HEK293T (cell line): ENCODE results near the gene NFIX.

Experiments
- CTCF ChIA-PET: fragments of 350-600 bp; formaldehyde crosslinking; extraction: SDS; loops from one replicate; lab custom pipeline; 2021; ENCODE audit warnings: antibody characterized with exemption, inconsistent platforms; lab: Yijun Ruan, JAX
- POLR2A ChIA-PET: fragments of 350-600 bp; formaldehyde crosslinking; extraction: SDS; loops from one replicate; lab custom pipeline; 2020; ENCODE audit warnings: antibody characterized with exemption, inconsistent platforms; lab: Yijun Ruan, JAX
- DNase-seq: peaks from one replicate; pipeline ENCODE4 v3.0.0; 2012; ENCODE audit warnings: mixed read lengths; ENCODE audit errors: extremely low spot score
- ARNT ChIP-seq: fragments of 450-650 bp; IDR thresholded peaks from 2 replicates; pipeline ENCODE4 v1.6.1; 2017; ENCODE audit warnings: mild to moderate bottlenecking
- BHLHE40 ChIP-seq: fragments of 450-650 bp; IDR thresholded peaks from 2 replicates; pipeline ENCODE4 v1.6.1; 2016; ENCODE audit warnings: mild to moderate bottlenecking, moderate library complexity, borderline replicate concordance
- CTBP1 ChIP-seq: fragments of 450-650 bp; IDR thresholded peaks from 2 replicates; pipeline ENCODE4 v1.6.1; 2016; ENCODE audit warnings: borderline replicate concordance
- ELF4 ChIP-seq: fragments of 450-650 bp; IDR thresholded peaks from 2 replicates; pipeline ENCODE4 v1.6.1; 2017; ENCODE audit warnings: antibody characterized with exemption
- FOXA1 ChIP-seq: fragments of 450-650 bp; IDR thresholded peaks from 2 replicates; pipeline ENCODE4 v1.6.1; 2016; ENCODE audit warnings: mild to moderate bottlenecking
- FOXK2 ChIP-seq: fragments of 450-650 bp; IDR thresholded peaks from 2 replicates; pipeline ENCODE4 v1.6.1; 2016; ENCODE audit warnings: mild to moderate bottlenecking
- FOXM1 ChIP-seq: fragments of 450-650 bp; IDR thresholded peaks from 2 replicates; pipeline ENCODE4 v1.6.1; 2017; ENCODE audit warnings: mild to moderate bottlenecking, borderline replicate concordance
- HDGF ChIP-seq: fragments of 450-650 bp; IDR thresholded peaks from 2 replicates; pipeline ENCODE4 v1.6.1; 2017; ENCODE audit warnings: antibody characterized with exemption, borderline replicate concordance
- L3MBTL2 ChIP-seq: fragments of 450-650 bp; conservative IDR thresholded peaks from 2 replicates; pipeline ENCODE4 v1.6.1; 2016; ENCODE audit warnings: mild to moderate bottlenecking
- LEF1 ChIP-seq: fragments of 450-650 bp; IDR thresholded peaks from 2 replicates; pipeline ENCODE4 v1.6.1; 2017; ENCODE audit warnings: mild to moderate bottlenecking, borderline replicate concordance
- NFRKB ChIP-seq: fragments of 450-650 bp; IDR thresholded peaks from 2 replicates; pipeline ENCODE4 v1.6.1; 2016; ENCODE audit warnings: mild to moderate bottlenecking, moderate library complexity
- SP1 ChIP-seq: fragments of 450-650 bp; IDR thresholded peaks from 2 replicates; pipeline ENCODE4 v1.6.1; 2017
- SUZ12 ChIP-seq: fragments of 450-650 bp; IDR thresholded peaks from 2 replicates; pipeline ENCODE4 v1.6.1; 2016; ENCODE audit warnings: mild to moderate bottlenecking
- TARDBP ChIP-seq: fragments of 450-650 bp; IDR thresholded peaks from 2 replicates; pipeline ENCODE4 v1.6.1; 2016
- ZNF384 ChIP-seq: fragments of 450-650 bp; IDR thresholded peaks from 2 replicates; pipeline ENCODE4 v1.6.1; 2016
- TF ChIP-seq, protein P1 (sequence below): fragments of 450-650 bp; IDR thresholded peaks from 2 replicates; pipeline ENCODE4 v1.6.1; 2016

The NFIX gene

DNA sequence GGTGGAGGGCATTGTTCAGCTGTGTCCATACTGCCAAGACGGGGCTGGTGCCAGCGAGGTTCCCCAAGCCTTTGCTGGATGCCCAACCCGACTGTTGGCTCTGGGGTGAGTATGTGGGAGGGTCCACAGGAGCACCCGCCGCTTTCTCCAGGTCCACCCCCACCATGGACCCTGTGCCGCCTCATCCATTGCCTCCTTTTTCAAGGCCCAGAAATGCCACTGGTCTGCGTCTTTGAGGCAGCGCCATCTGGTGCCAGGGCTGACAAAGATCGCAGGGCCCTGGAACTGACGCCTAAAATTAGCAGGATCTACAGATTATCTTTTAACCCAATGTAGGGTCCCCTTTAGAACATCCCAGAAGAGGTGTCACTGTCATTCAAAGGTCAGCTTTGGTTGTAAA lies 34.6 kb downstream of the NFIX start:
- TF ChIP-seq ZNF384 (no peak), FOXM1 (no peak)
- ChIA-PET POLR2A (interaction anchor here (0.8 kb wide), 1 partner anchor 23 kb away, joined by 3 read pairs; no protein-coding TSS in a partner anchor), CTCF (no interaction called here)
- DNase-seq = no peak

DNA sequence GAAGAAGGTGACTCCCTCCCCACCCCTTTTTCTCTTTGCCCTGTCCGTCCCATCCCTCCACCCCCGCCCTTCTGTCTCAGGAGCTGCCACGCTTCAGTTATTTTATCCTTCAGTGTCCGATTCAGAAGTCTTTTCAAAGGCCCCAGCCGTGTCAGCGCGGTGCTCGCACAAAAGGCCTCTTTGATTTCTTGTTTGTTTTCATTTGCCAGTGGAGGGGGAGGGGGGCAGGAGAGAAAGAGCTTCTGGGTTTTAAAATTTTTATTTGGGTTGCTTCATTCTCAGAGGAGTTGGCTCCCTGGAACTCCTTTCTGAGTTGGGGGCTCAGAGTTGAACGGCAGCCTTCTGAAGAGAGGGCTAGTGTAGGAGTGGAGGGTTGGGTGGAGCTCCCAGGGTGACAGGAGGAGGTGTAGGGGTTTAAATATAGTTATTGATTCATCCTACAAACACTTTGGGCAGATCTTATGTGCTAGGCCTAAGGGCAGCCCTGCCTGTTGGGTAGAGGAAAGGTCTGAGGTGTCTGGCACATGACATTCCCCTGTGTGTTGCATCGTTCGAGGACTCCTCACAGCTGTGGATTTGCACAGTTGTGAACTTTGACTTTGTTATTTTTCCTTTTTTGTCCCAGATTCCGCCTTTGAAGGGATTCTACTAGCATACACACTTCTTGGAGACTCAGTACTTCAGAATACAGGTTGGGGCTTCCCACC lies 36.8 kb downstream of the NFIX start:
- POLR2A ChIA-PET = interaction anchor here (0.8 to 1.4 kb wide), 3 partner anchors 24 to 31 kb away, joined by 3 read pairs; no protein-coding TSS in a partner anchor
- CTCF ChIA-PET = interaction anchor here (0.5 to 3.4 kb wide), 9 partner anchors 21 to 839 kb away, joined by 3 to 25 read pairs (median 3); no protein-coding TSS in a partner anchor
- no peak for DNase-seq

DNA sequence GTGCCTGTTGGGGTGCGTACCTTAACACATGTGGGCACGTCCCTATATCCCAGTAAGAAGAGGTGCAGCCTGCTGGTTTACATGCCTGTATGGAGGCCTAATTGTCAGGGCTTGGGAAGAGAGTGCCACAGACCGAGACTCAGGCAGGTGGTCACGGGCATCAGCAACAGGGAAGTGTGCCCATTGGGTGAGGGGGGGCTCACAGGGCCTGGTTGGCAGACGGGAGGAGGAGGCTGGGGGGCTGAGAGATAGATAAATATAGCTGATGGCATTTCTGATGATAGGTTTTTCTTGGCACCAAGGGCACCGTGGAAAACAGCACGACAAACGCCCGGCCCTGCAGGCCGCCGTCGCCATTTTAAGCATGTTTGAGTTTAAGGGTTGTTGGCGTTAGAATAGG lies 37.6 kb downstream of the NFIX start:
- no peak for DNase-seq
- ChIA-PET POLR2A (interaction anchor here (1.2 kb wide), 1 partner anchor 48 kb away, joined by 3 read pairs; no protein-coding TSS in a partner anchor), CTCF (interaction anchor here (0.8 to 3.4 kb wide), 12 partner anchors 9 to 61 kb away, joined by 3 to 25 read pairs (median 6); no protein-coding TSS in a partner anchor)
- no peak for TF ChIP-seq LEF1
- no peak for TF ChIP-seq ARNT

More for the DNA sequence above, 36.8 kb downstream of the NFIX start:
- no peak for TF ChIP-seq TARDBP
- TF ChIP-seq L3MBTL2 = peak; percentile 34; the same call in 1 of the 2 replicates

DNA sequence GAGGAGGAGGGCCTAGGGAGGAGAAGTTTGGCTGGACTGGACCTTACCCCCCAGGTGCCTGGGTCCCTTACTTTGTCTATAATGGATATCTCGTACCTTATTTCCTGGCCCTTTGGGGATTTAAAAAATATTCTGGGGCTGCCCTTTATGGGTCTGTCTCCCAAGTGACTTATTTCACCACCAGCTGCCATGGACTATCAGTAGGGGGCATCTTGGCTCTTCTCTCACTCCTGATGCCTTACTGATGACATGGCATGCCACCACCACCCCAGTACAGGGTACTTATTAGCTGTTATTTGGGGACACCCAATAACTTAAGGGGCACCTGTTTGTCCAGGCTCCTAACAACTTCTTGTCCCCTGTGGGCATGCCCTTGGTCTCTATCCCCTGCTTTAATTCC lies 38.0 kb downstream of the NFIX start:
- ChIA-PET CTCF (interaction anchor here (0.8 to 3.4 kb wide), 14 partner anchors 10 to 81 kb away, joined by 3 to 25 read pairs (median 8); no protein-coding TSS in a partner anchor), POLR2A (interaction anchor here (1.2 kb wide), 1 partner anchor 48 kb away, joined by 3 read pairs; no protein-coding TSS in a partner anchor)
- no peak for DNase-seq
- TF ChIP-seq SP1 (no peak), BHLHE40 (no peak)

DNA sequence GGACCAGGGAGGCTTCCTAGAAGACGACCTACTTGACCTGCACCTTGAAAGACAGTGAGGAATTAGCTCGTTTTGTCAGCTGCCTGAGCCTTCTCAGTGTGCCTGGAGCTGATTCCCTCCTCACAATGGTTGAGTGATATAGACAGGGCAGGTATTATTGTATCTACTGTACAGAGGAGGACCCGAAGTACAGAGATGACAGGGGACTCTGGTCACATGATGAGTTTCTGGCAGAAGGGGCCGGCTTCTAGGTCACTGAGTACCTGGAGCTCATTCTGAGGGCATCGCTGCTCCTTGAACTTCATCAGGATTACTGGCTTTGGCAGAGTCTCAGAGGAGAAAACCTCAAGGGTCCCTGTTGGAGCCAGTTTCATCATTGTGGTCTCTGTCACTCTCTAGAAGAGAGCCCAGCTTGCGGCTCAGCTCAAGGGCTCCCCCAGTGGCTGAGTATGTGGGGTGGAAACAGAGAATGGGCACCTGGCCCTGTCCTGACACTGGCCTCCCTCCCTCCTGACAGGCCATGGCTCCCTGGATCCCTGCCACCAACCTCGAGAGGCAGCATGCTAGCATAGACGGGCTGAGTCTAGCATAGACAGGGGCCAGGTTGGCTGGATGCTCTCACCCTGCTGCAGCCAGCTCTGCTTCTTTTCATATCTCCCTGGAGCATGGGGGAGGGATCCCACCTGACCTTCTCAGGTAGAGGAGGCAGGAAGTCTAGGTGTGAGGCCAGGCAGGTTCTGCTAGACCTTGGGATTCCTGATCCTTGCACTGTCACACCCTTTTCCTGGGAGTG lies 38.7 kb downstream of the NFIX start:
- peak; percentile 76 for DNase-seq
- ChIA-PET CTCF (interaction anchor here (0.5 to 3.4 kb wide), 19 partner anchors 9 to 492 kb away, joined by 3 to 25 read pairs (median 5); no protein-coding TSS in a partner anchor), POLR2A (interaction anchor here (0.6 to 1.2 kb wide), 5 partner anchors 18 to 118 kb away, joined by 3 to 4 read pairs (median 3); partner anchors contain the start of gene CALR)
- TF ChIP-seq, protein P1, sequence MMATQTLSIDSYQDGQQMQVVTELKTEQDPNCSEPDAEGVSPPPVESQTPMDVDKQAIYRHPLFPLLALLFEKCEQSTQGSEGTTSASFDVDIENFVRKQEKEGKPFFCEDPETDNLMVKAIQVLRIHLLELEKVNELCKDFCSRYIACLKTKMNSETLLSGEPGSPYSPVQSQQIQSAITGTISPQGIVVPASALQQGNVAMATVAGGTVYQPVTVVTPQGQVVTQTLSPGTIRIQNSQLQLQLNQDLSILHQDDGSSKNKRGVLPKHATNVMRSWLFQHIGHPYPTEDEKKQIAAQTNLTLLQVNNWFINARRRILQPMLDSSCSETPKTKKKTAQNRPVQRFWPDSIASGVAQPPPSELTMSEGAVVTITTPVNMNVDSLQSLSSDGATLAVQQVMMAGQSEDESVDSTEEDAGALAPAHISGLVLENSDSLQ = no peak; the same call in 1 of the 2 replicates
- TF ChIP-seq LEF1 (no peak), NFRKB (no peak), HDGF (no peak), ZNF384 (no peak), FOXK2 (no peak), CTBP1 (no peak), ELF4 (no peak), ARNT (no peak), SP1 (no peak), L3MBTL2 (no peak), FOXM1 (no peak), TARDBP (no peak)

DNA sequence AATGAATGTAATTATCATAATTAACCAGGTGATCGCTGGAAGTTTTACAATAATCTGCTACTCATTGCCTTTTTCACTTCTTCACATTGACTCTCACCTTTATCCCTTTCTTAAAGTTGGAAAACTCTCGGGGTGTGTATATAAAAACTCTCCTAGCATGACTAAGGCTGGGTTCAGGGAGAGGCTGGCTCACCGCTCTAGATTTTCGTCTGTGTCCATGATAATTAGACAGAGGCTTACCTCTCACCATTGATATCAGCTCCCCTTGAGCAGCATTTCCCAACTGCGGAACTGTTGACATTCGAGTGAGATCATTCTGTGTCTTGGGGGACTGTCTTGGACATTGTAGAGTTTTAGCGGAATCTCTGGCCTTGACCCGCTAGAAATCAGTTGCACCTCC lies 39.4 kb downstream of the NFIX start:
- TF ChIP-seq, protein P1 = no peak
- TF ChIP-seq SP1 = no peak
- DNase-seq = no peak
- CTCF ChIA-PET = interaction anchor here (1.5 to 3.2 kb wide), 5 partner anchors 9 to 52 kb away, joined by 3 to 25 read pairs (median 5); no protein-coding TSS in a partner anchor
- POLR2A ChIA-PET = interaction anchor here (1.0 to 1.2 kb wide), 2 partner anchors 27 to 118 kb away, joined by 3 to 4 read pairs; no protein-coding TSS in a partner anchor

DNA sequence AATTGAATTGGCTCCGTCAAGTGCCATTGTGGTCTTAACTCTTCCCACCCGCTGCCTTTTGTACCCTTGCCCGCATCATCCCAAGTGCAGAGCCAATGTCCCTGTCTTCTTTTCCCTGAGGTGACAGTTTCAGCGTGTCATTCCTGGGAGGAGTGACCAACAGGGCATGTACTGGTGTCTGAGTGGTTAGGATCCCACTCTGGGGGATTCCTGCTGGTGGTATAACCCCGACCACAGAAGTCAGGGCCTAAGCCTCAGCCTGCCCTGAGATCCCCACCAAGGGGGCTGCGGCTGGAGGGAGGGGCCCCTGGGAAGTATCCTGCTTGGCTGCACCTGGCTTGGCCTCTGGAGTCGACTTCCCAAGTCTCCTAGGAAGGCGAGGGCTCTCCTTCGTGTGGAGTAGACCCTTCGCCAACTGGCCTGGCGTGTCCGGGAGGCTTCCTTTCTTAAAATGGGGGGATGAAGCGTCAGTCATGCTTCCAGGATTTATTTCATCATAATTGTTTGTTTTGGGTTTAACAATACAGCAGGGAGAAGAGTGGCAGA lies 40.6 kb downstream of the NFIX start:
- no peak for DNase-seq
- CTCF ChIA-PET = no interaction called here
- POLR2A ChIA-PET = no interaction called here
- no peak for TF ChIP-seq NFRKB
- no peak for TF ChIP-seq SP1
- TF ChIP-seq, protein P1 = no peak
- no peak for TF ChIP-seq BHLHE40
- TF ChIP-seq HDGF = no peak
- no peak for TF ChIP-seq FOXA1
- no peak for TF ChIP-seq SUZ12
- no peak for TF ChIP-seq ZNF384
- no peak for TF ChIP-seq TARDBP
- TF ChIP-seq FOXK2 = no peak
- no peak for TF ChIP-seq ELF4
- TF ChIP-seq LEF1 = no peak
- no peak for TF ChIP-seq FOXM1
- no peak for TF ChIP-seq L3MBTL2
- TF ChIP-seq CTBP1 = no peak
- TF ChIP-seq ARNT = no peak
